Lung microvascular endothelial cell (primary cell): ENCODE results near the gene POLD2. TPM values are rescaled to one million over a fixed set of nuclear protein-coding genes. Genes with fewer than 3 reads are reported as not detected.
A peak's percentile ranks its signal among the peaks of the same experiment; 100 is the strongest.

Experiments
- DNase-seq, 2 donors: peaks; one replicate each; pipeline versions ENCODE4 v3.0.0 to v3.0.0-alpha.2; 2010; ENCODE audit warnings: low read depth in 2 of 2
- total RNA-seq: library from RNA; depleted of rRNA; stranded (reverse); fragments of >200 nt; gene quantifications from 2 replicates; pipeline ENCODE4 v1.2.1, GENCODE V29; 2014

POLD2 gene
- total RNA-seq, 1 donor from 2014 or later: 39.5 TPM

DNA sequence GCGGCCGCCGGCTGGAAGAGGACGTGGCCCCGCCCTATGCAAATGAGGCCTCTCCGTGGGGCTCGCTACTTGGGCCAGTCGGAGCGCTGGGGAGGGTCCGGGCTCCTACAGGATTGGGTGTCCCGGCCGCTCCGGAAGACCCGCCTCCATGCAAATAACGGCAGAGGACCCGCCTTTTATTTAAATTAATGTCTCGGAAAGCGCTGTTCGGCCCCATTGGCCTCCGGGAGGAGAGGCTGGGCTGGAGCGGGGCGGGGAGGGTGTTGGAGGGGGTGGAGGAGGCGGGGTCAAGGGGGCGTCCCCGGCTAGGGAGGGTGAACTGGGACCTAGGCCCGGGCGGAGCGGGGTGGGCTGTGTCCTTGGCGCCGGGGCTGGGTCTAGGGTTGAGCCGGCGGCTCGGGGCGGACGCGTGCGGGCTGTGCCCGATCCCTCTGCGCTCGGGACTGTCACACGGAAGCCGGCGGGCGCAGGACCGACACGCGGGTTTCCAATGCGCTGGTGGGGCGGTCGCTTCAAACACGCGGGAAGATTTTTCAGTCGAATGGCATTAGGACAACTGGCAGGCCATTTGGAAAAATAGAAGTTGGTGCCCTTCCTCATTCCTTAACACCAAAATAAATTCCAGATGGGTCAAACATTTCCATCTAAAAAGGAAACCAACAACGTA lies 40.7 kb downstream of the POLD2 start:
- peak; percentile 99 for DNase-seq

- no peak for DNase-seq
Measured at GRCh38 chr7:44081266-44081748, 42.0 kb downstream of the POLD2 start.

DNA sequence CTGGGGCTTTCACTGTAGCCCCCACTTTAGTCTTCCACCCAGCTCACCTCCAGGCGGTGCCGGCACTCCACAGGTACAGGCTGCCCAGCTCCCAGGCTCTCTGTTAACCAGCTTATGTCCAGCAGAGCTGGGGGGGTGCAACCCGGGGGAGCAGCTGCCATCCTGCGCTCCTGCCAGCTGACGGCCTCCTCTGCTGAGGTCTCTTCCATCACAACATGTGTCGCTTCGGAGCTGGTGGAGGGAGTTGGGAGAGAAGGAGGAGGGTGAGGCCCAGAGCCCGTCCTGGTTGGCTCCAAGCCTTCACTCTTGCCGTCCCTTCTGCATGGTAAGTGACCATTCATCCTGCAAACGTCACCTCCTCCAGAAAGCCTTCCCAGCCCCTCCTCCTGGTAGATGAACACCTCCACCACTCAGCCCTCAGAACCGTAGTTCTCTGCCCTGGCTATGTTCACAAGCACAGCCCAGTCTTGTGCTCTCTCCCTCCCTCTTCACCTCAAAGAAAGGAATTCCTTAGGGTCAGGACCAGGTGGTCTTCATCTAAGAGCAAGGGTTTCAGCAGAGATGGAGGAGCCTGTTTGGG lies 42.6 kb downstream of the POLD2 start:
- no peak for DNase-seq

DNA sequence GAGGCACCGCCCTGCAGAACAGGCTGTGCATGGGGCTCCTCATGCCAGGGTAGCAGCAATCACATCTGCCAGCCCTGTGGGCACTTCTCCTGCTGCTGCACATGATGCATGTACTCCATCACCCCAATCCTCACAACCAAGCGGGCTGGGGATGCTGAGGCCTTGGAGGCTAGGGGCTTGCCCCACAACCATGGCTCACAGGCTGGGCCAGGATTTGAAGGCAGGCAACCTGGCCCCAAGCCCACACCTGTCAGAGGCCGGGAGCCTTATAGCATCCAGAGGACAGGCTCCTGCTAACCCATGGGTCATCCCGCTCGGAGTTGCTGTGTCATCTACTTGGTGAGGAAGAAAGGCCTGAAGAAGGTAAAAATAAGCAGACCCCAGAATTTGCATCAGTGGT lies 43.2 kb downstream of the POLD2 start:
- DNase-seq: no peak

GRCh38 chr7:44079331-44080021 lies 43.9 kb downstream of the POLD2 start:
- no peak for DNase-seq

- DNase-seq: no peak
Measured at GRCh38 chr7:44078521-44078920, 44.8 kb downstream of the POLD2 start.

- no peak for DNase-seq
Measured at GRCh38 chr7:44077681-44078091, 45.7 kb downstream of the POLD2 start.

DNA sequence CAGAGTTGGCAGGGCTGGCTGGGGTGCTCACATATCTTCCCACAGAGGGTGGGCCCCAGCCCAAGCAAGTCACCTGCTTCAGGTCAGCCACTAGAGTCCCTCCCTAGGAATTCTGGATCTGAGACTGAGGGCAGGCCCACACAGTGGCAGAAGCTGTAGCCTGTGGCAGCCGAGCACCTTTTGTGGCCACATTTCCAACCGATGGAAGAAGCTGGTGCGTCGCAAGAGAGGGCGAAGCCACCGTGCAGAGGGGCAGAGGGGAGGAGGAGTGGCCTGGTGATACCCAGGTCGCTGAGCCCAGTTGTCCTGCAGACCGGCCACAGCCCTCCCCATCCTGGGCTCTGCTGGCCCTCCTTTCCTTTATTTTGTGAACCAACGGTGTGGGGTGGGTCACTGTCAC lies 46.3 kb downstream of the POLD2 start:
- DNase-seq: no peak

DNA sequence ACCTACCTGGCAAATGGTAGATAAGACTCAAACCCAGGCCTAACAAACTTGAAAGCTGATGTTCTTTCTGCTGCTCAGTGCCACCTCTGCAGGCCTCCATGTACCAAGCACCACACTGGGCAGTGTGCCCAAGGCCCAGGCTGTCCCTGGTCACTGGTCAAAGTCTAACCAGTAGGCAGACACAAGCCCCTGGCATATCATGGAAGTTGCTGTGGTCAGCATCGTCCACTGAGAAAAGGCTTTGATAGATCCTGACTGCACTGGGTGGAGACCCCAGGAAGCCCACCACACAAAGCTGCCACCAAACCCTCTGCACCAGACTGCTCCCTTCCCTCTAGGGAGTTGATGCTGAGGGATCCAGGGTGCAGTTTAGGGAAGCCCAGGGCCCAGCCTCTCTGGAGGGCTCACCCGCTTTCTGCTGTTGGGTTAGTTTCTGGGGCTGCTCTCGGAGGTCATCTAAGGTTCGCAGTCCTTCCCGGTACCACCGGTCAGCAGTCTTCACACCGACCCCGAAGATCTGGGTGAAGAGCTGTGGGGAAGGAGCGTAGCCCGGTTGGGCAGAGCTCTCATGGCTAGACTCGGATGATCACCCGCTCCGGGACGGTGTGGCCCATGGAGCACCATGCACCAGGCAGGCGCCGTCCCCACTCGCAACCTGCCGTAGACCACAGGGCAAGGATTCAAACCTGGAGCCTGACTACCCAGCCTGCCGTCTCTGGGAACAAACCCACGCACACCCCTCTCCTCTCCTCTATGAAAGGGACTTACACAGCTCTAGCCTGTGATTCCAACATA lies 47.0 kb downstream of the POLD2 start:
- no peak for DNase-seq

DNA sequence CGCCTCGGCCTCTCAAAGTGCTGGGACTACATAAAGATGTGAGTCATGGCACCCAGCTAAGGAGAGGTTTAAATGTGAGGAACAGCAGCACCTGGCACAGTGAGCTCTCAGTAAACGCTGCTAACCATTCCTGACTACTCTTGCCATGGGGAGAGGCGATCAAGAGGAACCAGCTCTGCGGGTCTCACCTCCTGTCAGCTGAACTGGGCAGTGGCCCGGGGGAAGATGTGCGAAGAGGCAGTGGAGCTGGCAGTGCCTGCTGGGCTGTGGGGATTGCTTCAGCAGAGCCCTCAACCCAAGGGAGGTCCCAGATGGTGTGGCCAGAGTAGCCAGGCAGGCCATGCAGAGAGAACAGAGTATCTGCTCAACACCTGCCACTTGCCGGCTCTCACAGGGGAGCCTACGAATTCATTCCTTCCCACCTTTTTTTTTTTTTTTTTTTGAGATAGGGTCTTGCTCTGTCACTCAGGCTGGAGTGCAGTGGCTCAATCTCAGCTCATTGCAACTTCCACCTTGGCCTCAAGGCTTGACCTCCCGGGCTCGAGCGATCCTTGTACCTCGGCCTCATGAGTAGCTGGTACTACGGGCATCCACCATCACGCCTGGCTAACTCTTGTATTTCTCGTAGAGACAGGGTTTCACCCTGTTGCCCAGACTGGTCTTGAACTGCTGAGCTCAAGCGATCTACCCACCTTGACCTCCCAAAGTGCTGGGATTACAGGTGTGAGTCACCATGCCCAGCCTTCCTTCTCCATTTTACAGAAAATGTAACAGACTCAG lies 47.9 kb downstream of the POLD2 start:
- DNase-seq: no peak

GRCh38 chr7:44074349-44074695 lies 49.0 kb downstream of the POLD2 start:
- DNase-seq: no peak

DNA sequence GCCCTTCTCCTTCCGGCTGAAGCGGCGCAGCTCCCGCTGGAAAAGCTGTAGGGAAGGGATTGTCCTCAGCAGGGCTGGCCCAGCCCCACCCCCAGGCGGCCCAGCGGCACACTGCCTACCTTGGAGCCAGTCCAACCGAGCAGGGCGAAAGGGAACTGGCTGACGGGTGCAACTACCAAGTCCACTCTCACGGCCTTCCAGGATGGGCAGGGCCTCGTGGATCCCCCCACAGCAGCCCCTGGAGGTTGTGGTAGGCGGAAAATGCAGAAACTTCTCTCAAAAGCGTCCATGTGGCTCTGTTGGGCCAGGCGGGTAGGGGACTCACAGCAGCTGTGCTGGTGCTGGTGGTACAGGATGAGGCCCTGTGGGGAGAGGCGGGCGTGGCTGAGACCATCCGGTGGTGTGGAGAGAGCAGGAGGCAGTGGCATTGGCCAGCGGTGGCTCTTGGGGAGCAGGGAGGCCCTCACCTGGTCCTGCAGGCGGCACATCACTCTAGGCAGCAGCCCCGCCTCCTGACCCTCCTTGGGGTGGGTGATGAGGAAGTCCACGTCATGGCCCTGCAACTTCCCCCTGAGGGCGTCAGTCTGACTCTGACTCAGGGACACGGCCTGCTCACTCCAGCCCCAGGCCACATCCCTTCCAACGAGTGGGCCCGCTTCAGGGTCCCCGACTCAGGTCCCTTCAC lies 49.5 kb downstream of the POLD2 start:
- DNase-seq: peak; percentile 85 to 89

- DNase-seq: peak; percentile 91 to 92
Measured at GRCh38 chr7:44072364-44073231, 50.8 kb downstream of the POLD2 start.

DNA sequence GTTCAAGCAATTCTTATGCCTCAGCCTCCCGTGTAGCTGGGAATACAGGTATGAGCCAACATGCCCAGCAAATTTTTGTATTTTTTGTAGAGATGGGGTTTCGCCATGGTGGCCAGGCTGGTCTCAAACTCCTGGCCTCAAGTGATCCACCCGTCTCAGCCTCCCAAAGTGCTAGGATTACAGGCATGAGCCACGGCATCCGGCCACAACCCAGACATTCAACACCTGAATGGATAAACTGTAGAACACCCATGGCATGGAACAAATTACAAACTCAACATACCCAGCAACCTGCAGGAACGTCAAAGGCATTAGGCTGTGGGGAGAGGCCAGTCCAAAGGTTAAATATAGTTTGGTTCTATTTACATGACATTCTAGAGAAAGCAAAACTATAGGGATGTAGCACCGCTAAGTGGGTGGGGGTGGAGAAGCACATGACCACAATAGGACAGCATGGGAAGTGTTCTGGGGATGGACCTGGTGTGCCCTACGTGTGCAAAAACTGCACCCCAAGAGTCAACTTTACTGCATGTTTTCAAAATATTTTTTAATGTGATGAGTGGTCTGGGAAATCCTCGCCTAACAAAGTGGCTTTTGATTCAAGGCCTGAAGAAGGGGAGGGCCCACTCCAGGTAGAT lies 51.5 kb downstream of the POLD2 start:
- DNase-seq: no peak

DNA sequence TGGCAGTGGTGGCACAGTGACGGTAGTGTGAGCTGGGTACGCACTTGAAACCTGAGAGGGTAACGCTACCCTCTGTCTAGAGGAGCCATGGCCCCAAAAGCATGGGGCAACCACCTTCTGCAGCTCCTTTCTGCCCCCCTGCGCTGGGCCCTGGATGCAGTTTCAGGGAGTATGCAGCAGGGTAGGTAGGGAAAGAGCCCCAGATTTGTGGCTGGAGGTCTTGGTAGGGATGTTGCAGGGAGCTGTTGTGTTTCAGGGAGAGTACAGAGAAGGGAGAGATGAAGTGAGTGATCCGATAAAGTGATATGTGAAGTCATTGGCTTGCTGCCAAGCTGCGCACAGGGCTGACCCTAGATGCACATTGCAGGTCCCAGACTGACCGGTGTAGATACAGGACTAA lies 55.3 kb downstream of the POLD2 start:
- DNase-seq: peak in 1 of 2 donors; percentile 36

GRCh38 chr7:44067064-44067951 lies 56.0 kb downstream of the POLD2 start:
- DNase-seq: no peak

- no peak for DNase-seq
Measured at GRCh38 chr7:44066494-44067063, 56.8 kb downstream of the POLD2 start.

DNA sequence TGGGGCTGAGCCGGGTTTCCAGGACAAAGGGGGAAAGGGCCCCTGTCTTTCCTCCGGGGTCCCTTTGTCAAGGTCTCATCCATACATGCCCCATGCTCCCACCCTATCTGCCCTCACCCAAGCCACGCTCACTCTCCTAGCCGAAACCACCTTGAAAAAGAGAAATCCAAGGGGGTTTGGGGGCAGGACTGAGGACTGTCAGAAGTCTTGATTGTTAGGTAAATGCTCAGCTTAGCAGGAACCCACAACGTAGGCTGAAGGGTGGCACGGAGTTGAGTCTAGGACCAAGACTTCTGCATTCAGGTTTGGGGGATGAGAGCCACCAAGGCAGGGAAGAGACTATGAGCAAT lies 57.3 kb downstream of the POLD2 start:
- no peak for DNase-seq
